Measurements from ENCODE around the gene TACR1.

Gene TACR1

DNA sequence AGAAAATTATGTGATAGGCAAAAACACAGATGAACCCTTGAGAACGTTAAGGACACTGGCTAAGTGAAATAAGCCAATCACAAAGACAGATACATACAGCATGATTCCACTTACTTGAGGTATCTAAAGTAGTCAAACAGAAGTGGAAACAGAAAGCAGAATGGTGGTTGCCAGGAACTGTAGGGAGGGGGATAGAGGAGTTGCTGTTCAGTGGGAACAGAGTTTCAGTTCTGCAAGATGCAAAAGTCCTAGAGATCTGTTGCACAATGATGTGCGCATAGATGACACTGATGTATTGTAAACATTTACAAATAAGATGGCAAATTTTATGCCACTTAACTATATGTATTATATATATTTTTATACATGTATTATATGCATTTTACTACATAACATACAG, 181.2 kb downstream of the TACR1 start:
- DNase-seq (ENCODE audit: low read depth): no peak

DNA sequence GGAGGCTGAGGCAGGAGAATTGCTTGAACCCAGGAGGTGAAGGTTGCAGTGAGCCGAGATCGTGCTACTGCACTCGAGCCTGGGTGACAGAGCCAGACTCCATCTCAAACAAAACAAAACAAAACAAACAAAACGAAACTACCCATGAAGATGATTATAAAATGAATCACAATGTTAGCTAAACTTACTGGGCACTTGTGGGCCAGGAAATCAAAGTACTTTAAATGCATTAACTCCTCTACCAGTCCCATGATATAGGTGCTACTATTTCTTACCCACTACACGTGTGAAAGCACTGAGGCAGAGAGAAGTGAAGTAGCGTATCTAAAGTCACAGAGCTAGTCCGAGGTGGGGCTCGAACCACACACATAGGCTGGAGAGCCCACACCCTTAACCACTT, 187.2 kb downstream of the TACR1 start:
- peak; percentile 14 for DNase-seq (ENCODE audit: low read depth)

DNA sequence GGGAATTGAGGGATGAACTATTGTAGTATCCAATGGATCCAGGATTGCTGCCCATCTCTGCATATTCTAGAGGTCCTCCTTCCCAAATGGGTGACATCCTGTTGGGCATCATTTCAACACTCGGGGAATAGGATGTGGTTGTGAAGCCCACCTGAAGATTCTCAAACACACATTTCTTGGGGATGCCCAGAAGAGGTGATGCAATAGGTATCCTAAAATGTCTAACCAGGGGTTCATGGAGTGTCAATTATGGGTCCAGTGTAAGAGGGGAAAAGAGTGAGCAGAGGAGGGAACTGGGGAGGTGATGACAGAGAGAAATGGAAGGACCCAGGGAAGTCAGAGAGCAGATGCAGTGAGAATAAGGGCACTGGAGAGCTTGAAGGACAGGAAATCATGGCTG, 188.7 kb downstream of the TACR1 start:
- no peak for DNase-seq (ENCODE audit: low read depth)

DNA sequence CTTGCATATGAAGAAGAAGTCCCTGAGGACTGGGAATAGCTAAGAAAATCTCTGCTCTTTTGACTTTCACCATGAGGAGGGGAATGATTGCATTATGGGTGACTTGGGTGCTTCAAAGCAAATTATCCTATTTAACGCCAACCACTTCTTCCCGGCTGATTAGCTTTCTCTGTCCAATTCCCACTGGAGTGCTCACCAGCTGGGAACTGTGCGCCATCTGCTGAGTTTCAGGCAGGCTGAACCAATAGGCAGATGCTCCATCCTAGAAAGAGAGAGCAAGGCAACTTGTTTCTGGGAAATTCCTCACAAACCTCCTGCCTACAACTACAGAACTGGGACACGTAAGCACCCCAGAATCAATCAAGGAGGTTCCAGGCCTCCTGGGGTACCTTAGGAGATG, 191.5 kb downstream of the TACR1 start:
- DNase-seq (ENCODE audit: low read depth): no peak

DNA sequence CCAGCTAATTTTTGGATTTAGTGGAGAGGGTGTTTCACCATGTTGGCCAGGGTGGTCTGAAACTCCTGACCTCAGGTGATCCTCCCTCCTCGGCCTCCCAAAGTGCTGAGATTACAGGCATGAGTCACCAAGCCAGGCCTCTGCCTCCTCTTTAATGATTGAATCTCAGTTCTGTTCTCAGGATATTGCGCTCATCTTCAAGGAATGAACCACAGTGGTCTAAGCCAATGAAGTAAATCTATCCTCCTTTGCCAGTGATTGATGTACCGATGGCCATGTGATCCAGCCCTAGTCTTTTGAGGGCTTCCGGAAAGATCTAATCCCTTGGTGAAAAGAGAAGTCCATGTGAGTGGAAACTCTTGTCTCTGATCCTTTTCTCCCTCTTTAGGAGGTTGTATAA, 192.3 kb downstream of the TACR1 start:
- peak; percentile 9 for DNase-seq (ENCODE audit: low read depth)

DNA sequence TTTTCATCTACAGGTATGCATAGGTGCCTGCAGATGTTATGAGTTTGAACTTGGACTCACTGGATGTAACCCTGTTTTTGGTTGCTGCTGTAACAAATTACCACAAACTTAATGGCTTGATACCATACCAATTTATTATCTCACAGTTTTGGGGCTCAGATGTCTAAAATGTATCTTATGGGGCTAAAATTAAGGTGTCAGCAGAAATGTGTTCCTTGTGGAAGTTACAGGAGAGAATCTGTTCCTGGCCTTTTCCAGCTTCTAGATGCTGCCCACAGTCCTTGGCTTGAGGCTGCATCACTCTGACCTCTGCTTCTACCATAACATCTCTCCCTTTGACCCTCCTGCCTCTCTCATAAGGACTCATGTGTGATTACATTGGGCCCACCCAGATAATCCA, 193.3 kb downstream of the TACR1 start:
- DNase-seq (ENCODE audit: low read depth): no peak

DNA sequence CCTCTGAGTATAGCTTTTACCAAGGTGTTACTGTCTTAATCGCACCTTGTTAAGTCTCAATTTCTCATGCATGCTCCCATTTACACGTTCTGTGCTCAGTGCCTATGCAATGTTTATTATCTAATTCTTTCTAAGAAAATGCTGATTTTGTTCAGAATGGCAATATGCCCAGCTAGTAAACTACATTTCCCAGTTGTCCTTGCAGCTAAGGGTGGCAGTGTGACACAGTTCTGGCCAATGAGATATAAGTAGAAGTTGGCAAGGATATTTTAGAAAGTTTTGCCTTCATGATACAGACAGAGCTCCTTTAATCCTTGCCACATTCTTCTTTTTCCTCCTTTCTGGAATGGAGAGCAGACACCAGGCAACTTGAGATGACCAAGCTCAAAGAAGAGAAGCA, 195.5 kb downstream of the TACR1 start:
- DNase-seq (ENCODE audit: low read depth): no peak

DNA sequence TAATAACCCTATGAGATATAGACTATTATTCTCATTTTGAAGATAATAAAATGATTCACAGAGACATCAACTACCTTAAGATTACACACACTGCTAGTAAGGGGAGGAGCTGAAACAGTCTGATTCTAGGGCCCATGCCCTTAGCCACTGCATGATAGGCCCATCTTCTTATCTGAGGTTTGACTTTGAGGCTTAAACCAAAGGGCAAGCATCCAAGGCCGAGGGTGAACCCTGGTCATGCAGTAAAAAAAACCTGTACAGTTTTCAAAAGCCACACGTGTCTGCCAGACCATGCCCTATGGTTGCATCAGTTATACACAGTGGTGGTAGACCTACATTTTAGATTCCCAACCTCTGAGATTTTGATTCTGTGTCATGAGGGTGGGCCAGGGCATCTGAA, 196.0 kb downstream of the TACR1 start:
- no peak for DNase-seq (ENCODE audit: low read depth)

DNA sequence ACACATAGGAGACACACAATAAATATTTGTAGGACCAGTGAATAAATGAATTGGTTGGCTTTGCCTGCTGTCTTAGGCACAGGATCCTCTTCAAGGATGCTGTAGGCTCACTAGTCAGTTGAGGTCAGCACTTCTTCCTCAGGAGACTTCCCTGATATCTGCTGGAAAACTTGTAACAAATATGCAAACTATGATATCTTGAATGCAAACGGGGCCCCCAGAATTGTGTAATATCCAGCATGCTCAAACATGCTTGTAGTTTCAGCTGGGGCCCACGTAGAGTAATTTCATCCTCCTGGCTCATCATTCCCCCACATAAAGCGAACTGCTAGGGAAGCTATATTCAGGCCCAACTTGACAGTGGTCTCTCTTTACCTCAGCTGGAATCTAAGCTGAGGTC, 197.3 kb downstream of the TACR1 start:
- DNase-seq (ENCODE audit: low read depth): no peak

DNA sequence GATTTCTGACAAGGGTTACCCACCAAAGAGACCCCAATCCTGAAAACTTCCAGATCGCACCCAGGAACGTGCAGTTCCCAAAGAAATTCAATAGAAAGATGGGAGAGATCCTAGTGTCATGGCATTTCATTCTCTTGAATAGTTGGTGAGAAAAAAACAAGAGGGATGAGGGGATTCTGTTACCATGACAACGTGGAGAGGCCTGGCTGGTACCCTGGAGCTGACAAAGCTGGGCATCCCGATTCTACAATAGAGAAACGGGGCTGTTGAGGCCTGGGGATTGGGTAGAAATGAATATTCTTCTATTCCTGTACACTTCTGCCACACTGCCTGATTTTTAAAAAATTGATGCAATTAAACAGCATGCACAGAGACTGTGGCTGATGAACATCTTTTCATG, 199.9 kb downstream of the TACR1 start:
- DNase-seq (ENCODE audit: low read depth): no peak
